D721Med (cell line): ENCODE measurements around the gene ST6GALNAC6.

Experiments used
- DNase-seq: peaks from one replicate; pipeline ENCODE4 v3.0.0; 2011; ENCODE audit warnings: low spot score; ENCODE audit not compliant: insufficient read length
- FAIRE-seq: peaks from 2 replicates; lab custom pipeline; 2011; peaks lifted over from hg19 to GRCh38; lab: Jason Lieb, UNC
- TF ChIP-seq, protein P1 (sequence below): IDR thresholded peaks from 2 replicates; pipeline ENCODE4 v1.5.1; 2012; ENCODE audit warnings: mild to moderate bottlenecking, control low read depth; ENCODE audit not compliant: insufficient read depth; ENCODE audit errors: missing control alignments

Gene ST6GALNAC6

DNA sequence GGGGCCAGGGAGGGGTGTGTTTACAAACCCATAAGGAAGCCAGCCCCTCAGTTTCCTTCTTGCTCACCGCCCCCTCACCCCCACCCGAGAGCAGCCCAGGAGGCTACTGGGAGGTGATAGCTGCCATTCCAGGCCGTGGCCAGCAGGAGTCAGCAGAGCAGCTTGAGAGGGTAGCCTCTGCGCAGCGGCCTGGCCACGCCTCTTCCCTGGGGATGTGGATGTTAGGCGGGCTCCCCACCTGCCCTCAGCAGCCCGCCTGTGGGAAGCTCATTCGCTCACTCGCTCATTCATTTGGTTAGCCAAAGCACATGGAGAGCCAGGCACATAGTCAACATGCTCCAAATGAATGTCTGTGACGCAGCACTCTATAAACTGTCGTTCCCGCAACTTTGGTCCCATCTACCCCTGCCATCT, 44.3 kb upstream of the ST6GALNAC6 start:
- TF ChIP-seq, protein P1, sequence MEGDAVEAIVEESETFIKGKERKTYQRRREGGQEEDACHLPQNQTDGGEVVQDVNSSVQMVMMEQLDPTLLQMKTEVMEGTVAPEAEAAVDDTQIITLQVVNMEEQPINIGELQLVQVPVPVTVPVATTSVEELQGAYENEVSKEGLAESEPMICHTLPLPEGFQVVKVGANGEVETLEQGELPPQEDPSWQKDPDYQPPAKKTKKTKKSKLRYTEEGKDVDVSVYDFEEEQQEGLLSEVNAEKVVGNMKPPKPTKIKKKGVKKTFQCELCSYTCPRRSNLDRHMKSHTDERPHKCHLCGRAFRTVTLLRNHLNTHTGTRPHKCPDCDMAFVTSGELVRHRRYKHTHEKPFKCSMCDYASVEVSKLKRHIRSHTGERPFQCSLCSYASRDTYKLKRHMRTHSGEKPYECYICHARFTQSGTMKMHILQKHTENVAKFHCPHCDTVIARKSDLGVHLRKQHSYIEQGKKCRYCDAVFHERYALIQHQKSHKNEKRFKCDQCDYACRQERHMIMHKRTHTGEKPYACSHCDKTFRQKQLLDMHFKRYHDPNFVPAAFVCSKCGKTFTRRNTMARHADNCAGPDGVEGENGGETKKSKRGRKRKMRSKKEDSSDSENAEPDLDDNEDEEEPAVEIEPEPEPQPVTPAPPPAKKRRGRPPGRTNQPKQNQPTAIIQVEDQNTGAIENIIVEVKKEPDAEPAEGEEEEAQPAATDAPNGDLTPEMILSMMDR = peak; percentile 71
- no peak for FAIRE-seq
- DNase-seq = peak; percentile 88

DNA sequence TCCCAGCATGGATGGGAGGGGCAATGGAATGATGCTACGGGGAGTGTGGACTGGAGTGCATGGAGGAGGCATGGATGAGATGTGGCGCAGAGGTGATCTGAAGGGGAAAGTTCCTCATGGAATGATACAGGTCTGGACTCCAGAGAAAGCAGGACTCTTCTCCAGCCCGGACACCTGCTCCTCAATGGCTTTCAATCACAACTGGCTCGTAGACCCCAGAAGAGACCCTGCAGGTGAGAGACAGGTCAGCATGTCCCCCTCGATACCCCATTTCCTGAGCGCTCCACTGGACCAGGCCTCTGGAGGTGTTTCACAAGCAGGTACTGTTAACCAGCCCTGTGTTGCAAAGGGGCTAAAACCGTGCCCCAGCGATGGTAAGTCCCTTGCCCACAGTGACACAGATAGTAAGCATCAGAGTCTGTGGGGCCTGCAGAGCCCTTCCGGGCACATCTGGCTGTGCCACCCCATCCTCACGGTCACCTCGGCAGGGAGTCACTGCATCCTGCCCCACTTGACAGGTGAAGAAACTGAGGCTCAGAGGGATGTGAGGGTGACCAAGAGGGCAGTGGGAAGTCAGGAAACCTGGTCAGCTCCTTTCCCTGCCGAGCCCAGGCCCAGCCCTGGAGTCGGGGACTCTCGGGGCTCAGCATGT, 43.7 kb upstream of the ST6GALNAC6 start:
- TF ChIP-seq, protein P1 = no peak
- no peak for FAIRE-seq
- no peak for DNase-seq

DNA sequence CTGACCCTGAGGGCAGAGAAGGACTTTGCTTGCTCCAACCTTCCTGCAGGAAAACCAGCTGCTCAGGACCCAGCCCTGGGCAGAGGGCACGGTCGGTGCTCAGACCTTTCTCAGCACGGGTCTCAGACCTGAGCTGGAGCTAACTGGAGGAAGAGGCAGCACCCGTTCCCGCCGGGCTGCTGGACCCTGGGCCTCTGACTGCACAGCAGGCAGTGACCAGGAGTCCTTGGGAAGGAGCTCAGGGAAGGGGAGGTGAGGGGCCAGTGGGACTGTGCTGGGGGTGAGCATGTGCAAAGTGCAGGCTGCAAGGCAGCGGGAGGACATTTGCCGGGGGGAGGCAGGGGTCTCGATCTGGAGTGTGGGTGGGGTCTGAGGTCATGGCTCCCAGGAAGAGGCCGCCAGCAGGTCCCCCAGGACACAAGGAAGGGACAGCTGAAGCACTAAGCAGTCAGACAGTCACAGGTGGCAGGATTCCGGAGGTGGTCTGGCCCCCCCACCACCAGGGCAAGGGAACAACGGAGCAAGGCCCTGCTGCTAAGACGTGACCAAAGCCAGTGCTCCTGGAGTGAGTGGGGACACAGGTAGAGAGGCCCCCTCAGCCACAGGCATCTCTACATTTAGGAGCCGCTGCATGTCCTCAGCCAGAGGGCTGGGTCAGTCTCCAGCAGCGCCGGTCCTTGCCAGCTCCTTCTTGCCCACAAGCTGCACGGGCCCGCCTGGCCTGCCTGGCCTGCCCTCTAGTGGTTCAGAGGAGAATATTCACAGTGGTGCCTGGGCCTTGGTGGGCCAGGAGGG, 43.0 kb upstream of the ST6GALNAC6 start:
- no peak for FAIRE-seq
- peak; percentile 86 for DNase-seq
- TF ChIP-seq, protein P1 = peak; percentile 88

DNA sequence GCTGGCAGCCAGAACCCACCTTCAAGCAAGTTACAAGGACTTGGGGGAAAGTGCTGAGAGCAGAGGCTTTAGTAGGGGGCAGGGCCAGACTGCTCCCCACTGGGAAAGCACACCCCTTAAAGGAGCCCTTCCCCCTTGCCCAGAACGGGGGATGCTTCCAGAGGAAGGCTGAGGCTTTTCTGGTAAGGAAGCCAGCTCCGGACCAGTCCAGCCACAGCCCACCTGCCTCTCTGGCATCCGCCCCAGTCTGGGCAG, 42.5 kb upstream of the ST6GALNAC6 start:
- no peak for FAIRE-seq
- TF ChIP-seq, protein P1 = no peak
- DNase-seq = no peak

DNA sequence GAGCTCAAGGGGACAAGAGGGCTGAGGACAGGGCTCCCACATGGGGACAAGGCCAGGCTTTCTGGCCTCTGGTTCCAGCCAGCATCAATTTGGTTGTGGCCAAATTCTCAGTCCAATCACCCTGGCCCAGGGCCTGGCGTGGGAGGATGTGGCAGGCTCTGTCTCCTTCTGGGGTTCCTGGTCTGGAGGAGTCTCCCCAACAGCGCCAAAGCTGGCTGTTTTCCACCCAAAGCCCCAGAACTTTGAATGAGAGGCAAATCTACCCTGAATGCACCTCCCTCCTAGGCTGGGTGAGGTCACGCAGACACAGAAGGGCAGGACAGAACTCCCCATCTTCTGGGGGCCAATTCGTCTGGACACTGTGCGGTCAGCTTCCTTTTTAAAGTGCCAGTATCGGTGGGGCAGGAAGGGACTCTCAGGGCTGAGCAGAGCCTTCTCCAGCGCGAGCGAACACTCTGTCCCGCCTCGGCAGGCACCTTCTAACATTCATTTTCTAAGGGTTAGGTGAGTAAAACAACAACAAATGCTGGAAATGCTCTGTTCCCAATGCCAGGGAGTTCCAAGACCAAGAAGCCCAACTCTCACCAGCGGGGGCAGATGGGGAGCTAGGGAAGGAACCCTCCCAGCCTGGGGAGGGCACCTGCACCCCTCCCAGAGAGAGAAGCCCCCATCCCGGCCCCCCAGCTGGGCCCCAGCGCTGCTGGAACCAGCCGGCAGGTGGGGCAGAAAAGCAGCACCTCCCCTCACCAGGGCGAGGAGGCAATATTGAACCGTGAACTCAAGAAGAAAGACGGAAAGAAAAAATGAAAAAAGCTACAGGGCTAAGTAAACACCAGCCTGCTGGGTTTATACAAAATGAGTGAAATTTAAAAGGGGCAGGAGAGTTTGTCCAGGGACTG, 41.9 kb upstream of the ST6GALNAC6 start:
- TF ChIP-seq, protein P1 = no peak
- no peak for FAIRE-seq
- DNase-seq = no peak

DNA sequence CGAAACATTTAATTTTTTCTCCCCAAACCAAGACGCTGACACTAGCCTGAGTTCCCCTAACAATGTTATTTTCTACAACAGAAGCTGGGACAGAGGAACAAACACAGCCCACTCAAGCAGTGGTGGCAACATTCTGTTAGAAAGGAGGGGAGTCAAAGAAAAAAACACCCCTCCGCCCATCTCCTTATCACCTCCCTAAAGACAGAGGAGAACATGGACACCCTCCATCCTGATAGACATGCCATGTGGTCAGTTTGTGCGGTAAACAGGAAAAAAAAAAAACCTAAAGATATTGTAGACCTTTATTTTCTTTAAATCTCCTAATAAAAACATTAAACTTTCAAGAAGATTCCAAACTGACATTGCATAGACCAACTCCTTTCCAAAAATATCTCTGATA, 41.2 kb upstream of the ST6GALNAC6 start:
- TF ChIP-seq, protein P1 = no peak
- no peak for DNase-seq
- no peak for FAIRE-seq
